ENCODE measurements around the gene SHANK1.

SHANK1 gene

DNA sequence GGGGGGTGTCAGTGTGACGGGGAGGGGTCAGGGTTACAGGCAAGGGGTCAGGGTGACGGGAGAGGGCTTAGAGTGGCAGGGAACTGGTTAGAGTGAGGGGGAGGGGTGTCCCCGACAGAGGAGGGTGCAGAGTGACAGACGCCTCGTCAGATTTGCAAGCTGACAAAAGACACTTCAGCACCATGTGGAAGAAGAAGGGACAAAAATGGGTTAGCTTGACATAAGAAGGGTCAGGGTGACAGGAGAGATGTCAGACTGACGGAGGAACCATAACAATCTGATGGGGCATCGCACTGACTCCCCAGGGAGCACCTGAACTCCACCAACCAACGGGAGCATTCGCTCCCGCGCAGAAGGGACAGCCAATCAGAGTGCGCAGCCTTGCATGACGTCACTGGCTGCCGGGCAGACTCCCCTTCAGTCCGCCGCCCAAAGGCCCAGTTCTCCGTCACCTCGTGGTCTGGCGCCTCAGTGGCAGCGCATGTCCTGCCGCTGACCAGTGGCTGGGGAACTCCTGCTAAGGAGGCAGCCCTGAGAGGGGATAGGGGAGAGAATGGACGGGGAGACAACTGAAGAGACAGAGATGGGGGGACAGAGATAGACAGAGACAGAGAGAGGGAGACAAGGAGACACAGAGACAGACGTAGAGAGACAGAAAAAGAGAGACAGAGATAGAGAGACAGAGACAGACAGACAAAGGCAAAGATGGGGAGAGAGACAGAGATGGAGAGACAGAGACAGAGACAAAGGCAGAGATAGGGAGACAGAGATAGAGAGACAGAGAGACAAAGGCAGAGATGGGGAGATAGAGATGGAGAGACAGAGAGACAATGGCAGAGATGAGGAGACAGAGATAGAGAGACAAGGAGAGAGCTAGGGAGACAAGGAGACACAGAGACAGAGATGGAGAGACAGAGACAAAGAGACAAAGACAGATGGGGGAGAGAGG lies 40.2 kb downstream of the SHANK1 start:
- DNase-seq: peak; percentile 90

DNA sequence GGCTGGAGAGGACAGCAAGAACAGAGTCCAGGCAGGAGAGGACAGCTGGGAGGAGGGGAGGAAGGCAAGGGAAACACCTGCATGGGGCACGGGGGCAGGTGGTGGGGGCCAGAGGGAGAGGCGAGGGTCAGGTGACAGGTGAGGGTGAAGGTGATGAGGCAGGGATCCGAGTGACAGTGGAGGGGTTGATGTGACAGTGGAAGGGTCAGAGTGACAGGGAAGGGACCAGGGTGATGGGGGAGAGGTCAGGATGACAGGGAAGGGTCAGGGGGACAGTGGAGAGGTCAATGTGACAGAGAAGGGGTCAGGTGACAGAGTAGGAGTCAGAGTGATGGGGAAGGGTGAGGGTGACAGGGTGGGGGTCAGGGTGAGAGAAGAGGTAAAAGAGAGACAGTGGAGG lies 41.3 kb downstream of the SHANK1 start:
- no peak for DNase-seq

DNA sequence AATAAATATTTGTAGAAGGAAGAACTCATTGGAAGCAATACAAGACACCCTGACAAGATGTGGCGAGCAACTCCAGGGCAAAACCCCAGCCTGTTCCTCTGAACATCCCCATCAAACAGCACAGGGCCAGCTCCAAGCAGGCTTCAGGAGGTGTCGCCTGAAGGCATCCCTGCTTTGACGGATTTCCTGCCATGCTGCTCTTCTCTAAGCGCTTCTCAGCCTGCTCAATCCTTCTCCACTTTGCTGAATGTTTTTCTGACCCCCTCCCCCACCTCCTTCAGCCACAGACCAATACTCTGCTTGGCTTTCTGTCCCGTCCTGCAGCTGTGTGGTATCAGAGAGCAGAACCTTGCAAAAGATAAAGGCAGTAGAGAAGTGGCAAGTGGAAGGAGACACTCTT lies 42.0 kb downstream of the SHANK1 start:
- DNase-seq: no peak

DNA sequence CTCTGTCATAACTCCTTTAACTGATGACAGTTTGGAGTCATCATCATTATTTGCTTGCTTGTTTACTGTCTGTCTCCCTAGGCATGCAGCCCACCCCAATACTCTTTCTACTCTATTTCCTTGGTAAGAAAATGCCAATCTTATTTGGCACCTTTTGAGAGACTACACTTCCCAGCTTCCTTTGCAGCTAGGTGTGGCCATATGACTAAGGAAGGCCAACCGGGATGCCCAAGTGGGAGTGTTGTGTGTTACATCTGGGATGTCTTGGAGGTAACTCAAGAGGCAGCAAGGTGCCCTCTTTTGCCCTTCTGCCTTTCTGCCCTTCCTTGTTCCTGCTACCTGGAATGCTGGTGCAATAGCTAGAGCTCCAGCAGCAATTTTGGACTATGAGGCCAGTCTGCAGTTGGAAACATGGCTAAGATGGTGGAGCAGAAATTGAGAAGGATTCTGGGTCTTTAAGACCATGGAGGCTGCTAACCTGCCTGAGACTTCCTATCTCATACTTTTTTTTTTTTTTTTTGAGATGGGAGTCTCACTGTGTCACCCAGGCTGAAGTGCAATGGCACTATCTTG lies 42.9 kb downstream of the SHANK1 start:
- DNase-seq: no peak

DNA sequence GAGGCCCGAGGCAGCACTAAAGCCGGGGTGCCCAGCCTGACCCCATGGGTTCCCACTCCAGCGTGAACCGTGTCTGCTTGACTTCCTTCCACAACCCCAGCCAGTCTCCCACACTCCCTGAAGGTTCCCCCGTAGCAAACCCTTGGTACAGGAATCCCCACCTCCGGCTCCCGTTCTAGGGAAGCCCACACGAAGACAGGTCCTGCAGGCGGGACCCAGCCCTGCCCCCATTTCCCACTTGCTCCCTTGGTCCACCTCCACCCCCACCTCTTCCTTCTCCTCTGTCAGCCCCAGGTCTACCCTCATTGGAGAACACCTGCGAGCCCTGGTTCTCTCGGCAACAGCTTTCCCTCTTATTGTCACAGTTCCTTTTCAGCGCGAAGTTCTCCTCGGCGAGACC lies 46.5 kb downstream of the SHANK1 start:
- no peak for DNase-seq

DNA sequence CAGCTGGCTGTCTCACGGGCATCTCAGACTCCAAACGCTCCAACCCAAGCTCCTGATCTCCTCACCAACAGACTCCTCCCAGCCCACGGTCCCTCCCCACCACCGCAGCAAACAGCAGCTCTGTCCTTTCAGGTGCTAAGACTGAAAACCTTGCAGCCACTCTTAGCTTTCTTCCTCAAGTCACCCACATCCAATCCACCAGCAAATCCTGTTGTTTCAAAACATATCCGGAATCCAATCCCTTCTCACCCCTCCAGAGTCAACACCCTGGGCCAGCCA lies 49.6 kb downstream of the SHANK1 start:
- DNase-seq: no peak

DNA sequence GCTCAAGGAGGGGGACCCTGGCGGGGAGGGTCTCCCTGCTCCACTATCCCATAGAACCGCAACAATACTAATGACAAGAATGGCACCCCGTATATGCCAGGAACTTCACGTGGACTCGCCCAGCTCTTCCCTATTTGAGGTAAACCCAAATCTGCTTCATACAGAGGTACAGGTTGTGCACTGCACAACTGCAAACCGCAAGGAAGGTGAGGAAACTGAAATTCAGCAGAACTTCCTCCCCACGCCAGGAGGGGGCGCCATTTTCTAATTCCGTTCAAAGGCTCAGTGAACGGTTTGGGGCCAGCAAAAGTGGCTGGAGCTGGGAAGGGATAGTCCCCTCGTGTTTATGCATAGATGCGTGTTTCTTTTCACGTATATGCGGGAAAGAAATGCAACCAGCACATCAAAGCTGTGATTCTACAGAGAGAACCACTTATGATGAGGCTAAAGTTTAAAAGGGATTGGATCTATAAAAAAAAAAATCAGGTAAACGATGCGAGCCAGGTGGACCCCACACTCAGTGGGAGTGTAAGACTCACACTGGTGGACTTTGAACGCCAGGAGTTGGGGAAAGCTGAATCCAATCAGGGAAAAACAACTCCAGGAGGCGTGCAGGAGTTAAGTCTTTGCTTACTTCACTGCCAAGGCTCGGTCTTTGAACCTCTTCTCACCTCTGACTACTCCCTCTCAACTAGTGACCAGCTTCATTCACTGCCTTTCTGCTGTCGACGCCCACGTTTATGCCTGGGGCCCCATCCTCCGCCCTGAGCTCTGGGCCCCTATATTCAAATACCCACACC lies 50.1 kb downstream of the SHANK1 start:
- peak; percentile 49 for DNase-seq

DNA sequence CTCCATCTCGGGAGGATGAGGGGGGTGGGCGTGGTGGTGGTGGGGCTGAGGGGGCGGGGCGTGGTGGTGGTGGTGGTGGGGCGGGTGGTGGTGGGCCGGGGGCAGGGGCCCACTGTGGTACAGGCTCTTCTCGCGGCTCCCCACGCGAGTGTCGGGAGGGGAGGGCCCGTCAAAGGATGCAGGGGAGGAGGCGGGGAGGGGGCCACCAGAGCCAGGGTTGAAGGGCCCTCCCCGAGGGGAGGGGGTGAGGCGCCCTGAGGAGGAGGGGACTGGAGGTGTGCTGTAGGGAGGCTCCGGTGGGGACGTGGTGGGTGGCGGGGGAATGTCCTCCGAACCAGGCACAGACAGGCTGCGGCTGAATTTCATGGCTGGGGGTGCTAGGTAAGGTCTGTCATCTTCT lies 50.7 kb downstream of the SHANK1 start:
- DNase-seq: no peak

DNA sequence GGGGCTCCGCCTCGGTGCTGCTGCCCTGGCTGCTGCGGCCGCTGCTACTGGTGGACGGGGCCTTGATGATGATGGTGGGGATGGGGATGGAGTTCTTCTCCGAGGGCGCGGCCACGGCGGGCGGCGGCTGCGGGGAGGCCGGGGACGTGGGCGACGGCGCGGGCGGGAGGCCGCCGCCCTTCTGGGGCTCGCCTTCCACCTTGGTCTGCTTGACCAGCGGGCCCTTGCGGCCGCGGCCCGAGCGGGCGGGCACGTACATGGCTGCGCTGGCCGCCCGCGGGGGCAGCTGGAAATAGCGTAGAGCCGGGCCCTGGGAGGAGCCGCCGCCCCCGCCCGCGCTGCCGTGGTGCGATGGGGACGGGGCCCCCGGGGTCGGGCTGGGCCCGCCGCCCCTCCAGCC lies 51.2 kb downstream of the SHANK1 start:
- no peak for DNase-seq

DNA sequence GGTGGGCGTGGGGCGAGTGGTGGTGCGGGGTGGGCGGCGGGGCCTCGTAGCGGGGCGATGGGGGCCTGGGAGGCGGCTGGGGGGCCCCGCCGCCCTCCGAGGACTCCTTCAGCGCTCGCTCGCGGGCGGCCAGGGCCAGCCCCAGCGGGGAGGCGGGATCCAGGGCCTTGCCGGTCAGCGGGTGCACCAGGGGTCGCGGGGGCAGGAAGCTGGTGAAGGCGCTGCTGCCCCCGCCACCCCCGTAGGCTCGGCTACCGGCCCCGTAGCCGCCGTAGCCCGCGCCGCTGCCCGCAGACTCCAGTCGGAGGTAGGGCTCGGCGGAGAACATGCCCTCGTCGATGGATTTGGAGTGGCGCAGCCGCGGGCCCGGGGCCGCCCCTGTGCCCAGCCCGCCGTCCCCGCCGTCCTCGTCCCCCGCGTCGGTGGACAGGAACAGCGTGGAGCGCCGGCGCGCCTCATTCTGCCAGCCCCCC lies 51.8 kb downstream of the SHANK1 start:
- DNase-seq: no peak

DNA sequence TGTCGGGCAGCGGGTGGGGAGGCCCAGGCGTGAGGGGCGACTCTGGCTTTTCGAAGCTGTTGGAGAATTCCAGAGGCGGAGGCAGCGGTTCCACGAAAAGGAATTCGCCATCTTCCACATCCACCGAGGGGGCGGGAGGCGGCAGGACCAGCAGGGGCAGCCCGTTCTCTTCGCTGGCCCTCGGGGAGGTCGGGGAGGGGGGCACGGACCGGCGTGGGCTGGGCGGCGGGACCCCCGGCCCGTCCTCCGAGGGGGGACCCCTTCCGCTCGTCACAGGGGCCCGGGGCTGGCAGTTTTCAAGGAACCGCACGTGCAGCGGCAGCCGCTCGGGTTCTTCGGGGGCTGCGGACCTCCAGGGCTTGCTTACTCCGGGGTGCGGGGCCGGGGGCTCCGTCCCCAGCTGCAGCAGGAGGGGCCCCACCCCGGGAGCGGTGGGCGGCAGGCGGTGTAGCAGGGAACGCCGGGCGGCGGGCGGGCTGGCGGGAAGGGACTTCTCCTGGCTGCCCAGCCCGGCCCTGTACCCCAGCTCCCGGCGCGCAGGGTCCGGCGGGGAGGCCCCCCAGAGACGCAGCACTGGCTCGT lies 52.3 kb downstream of the SHANK1 start:
- DNase-seq: no peak

DNA sequence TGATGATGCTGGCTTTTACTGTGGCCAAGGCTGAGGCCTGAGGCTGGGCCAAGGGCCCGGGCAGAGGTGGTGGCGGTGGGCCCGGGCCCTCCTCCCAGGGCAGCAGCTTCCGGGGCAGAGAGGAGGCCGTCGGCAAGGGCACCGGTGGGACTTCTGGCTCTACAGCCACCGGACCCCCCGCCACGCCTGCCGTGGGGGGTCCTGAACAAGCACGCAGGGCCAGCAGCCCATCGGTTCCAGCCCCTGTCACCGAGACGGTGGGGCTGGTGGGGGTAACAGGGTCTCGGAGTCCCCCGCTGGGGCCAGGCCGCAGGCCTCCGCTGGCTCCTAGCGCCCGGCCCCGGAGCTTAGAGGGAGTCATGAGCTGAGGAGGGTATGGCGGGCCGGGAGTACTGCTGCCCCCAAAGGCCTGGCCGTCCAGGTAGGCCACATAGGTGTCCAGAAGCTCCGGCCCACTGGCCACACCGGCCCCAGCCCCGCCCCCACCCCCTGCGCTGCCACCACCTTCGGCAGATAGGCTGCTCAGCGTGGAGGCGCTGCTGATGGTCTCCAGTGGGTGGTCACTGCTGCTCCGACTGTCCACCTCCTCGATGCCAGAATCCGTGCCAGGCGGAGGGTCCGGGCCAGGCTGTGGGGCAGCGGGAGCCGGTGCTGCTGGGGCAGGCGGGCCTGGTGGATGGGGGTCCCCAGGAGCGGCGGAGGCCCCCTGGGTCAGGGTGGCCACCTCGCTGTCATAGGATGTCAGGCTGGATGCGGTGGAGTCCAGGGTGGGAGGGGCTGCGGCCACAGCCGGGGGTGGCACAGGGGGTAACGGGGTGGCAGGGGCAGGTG lies 53.0 kb downstream of the SHANK1 start:
- no peak for DNase-seq

DNA sequence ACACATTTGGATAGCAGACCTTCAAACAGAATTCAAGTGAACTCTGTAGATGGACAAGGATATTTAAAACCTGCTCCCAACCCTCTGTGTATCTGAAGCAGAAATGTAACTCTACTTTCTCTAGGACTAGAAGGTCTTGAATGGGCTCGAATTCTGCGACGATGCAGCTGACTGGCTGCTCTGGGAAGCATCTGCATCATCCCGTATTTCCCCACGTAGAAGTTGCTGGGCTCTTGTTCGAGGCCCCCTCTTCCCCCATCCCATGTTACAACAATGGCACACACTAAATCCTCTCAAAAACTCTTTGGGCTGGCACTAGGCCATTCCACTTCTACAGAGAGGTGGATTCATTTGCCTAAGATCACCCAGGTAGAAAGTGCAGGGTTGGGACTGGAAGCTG lies 55.4 kb downstream of the SHANK1 start:
- DNase-seq: no peak

DNA sequence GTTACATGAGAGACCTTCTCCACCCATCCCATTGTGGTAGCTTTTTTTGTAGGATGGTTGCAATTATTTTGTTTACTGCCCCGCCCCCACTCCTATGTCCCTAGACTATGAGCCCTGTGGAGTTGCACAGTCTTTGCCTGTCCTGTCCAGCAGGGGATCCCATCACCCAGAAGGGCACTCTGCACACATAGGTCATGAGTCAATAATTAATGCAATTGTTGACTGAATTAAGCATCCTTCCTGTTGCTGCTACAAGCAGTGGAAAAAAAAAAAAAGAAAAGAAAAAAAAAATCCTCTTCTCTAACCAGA lies 56.2 kb downstream of the SHANK1 start:
- no peak for DNase-seq

DNA sequence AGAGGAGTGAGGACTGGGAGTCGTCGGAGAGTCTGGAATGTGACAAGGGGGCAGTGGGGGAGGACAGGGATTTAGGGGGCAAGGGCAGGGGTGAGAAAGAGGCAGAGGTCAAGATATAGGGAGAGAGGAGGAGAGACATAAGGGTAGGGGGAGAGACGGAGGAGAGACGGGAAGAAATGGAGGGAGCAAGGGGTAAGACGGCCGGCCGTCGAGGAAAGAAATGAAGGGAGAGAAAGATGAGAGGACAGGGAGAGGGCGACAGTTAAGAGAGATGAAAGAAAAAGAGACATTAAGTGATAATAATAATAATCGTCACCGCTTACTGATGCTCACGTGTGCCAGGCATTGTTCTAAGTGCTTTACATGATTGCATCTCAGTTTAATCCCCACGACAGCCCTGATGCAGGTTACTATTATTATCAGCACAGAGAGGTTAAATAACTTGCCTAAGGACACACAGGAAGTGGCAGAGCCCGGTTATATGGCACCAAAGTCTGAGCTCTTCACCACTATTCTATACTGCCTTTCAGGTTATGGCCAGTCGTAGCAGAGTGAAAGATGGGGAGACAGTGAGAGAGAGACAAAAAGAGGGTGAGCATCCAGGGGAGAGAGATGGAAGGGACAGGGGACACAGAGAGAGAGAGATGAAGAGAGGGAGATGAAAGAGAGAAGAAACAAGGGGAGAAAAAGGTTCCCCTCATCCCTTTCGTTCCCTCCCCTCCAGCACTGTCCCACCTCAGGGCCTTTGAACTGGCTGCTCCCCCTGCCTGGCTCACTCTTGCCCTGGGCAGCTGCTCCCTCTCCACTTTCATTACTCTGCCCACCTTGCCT lies 56.7 kb downstream of the SHANK1 start:
- no peak for DNase-seq

DNA sequence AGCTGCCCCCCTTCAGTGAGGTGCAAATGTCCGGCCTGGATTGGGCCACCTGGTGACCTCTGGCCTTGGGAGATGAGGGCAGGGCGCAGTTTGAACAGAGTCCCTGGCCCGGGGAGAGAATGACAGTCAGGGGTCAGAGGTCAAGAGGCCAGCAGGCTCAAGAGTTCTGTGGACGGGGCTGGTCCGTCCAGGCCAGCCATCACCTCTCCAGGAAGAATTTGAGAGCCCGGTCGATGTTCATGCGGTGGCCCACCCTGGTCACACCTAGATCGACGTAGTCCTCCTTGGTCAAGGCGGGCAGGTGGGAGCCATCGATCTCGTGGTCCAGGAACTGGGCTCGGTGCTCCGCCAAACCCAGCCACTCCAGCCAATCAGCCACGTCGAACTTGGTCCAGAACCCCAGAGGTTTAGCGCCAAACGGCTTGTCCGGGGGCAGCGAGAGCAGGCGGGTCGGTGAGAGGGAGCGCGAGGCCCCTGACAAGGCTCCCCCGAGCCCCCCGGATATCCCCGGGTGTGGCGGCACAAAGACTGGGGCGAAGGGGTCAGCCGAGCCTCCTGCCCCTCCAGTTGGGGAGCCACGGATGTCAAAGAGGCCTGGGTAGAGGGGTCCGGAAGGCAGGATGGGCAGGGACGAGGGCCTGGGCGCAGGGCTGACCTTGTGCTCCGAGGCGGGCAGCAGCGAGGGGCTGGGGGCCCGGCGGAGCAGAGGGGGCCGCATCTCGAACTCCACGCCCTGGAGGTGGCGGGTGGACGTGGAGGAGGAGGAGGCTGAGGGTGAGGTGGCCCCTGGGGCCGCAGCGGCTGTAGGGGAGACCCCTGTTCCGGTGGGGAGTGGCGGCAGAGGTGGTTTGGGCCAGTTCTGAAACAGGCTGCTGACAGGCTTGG lies 57.6 kb downstream of the SHANK1 start:
- DNase-seq: no peak

DNA sequence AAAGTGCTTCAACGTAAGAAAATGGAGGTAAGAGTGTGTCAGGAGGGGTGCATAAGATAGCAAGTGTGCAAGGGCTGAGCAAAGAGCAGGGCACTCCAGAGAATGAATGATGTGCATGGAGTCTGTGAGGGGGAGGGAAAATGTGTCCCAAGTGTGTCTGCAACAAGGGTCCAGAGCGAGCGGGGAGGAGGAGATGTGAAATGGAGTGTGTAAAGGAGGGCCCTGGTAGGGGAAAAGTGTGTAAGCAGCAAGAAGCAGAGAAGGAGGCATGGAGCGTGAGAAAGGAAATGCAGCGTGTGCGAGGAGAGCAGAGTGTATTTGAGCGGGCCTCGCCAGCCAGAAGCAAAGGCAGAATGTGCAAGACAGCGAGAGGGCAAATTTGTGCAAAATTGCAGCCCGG lies 58.6 kb downstream of the SHANK1 start:
- DNase-seq: no peak

DNA sequence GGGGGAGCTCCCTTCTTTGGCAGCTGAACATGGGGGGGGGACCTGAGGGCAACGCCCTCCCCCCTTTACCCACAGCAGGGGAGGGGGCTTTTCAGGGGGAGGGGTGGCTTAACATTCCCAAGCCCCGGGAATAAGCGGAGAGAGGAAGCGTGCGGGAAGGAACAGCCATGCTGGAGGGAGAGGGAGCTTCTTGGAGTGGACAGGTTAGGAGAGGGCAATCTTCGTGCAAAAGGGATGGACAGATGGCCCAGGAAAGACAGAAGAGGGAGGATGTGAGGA lies 59.6 kb downstream of the SHANK1 start:
- DNase-seq: no peak

DNA sequence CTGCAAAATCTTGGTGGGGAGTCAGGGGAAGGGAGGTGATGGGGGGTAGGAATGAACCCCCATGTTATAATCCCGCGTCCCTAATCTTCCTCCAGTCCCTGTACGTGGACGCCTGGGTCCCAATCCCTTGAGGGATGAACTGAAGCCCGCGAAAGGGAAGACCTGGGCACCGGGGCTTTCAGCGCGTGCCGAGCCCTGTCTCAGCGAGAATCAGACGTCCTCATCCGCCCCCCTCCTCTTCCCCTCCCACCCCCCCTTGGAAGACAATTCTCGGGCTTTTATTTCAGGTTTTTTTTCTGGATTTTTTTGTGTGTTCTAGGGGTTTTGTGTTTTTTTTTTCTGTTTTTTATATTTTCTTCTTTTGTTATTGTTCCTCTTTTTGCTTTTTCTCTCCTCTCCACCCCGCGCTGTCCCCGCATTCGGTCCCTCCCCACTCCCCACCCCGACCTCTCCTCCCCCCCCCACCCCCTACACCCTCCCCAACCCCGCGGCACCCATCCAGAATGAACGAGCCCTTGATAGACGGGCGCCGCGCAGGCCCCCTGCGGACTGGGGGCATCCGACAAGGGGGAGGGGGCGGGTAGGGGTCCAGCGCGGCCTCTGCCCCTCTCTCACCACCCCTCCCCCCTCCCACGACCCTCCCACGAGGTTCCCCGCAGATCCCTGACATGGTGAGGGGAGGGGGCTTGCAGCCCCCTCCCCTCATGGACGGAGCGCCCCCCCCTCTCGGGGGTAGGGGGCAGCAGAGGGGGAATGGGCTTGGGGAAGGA lies 60.1 kb downstream of the SHANK1 start:
- no peak for DNase-seq

All from activated CD4-positive, alpha-beta T cell treated with anti-CD3 and anti-CD28 coated beads, Interleukin-10, Interleukin-2, amounts not matched to agents 100 ng/mL and 50 ng/mL, durations not matched to agents 16 hours and 8 hours (primary cell).